HEK293 (cell line): ENCODE data around the gene MDGA2.

Source experiments
- CTCF ChIA-PET: fragments of 350-600 bp; formaldehyde crosslinking; extraction: SDS; loops from one replicate; lab custom pipeline; 2021; ENCODE audit warnings: antibody characterized with exemption; lab: Yijun Ruan, JAX
- POLR2A ChIA-PET: fragments of 300-600 bp; formaldehyde crosslinking; extraction: SDS; loops from one replicate; lab custom pipeline; 2020; ENCODE audit warnings: antibody characterized with exemption, inconsistent platforms; lab: Yijun Ruan, JAX
- H3K27ac ChIP-seq: fragments of 200-500 bp; sonication (Bioruptor generic); 2 replicates; pipeline ENCODE4 v1.5.1; 2014; ENCODE audit warnings: low read depth, low read length, control low read depth, inconsistent platforms; ENCODE audit errors: extremely low read depth
- H3K36me3 ChIP-seq, 2 experiments: fragments of 200-500 bp in 1 of 2; sonication (Bioruptor generic) in 1 of 2; 1 replicate in 1 of 2; 2 replicates in 1 of 2; pipeline ENCODE4 v1.5.1; 2014 to 2017; ENCODE audit warnings: inconsistent platforms in 2 of 2, low read length in 2 of 2; ENCODE audit not compliant: control insufficient read depth in 2 of 2, insufficient read depth in 1 of 2
- H3K4me1 ChIP-seq: fragments of 200-500 bp; sonication (Bioruptor generic); 2 replicates; pipeline ENCODE4 v1.5.1; 2014; ENCODE audit warnings: mild to moderate bottlenecking, low read length, inconsistent platforms; ENCODE audit not compliant: control insufficient read depth, insufficient read depth
- H3K4me3 ChIP-seq: 2 replicates; pipeline ENCODE4 v1.5.1; 2011; ENCODE audit warnings: low read depth, mild to moderate bottlenecking, control low read depth, low read length, moderate library complexity
- H3K9me3 ChIP-seq: fragments of 200-500 bp; sonication (Bioruptor generic); 2 replicates; pipeline ENCODE4 v1.5.1; 2014; ENCODE audit warnings: low read depth, low read length, inconsistent platforms; ENCODE audit not compliant: control insufficient read depth, insufficient read depth
- EGR2 ChIP-seq: fragments of 450-650 bp; formaldehyde crosslinking; IDR thresholded peaks from 2 replicates; pipeline ENCODE4 v1.5.1; 2016; ENCODE audit warnings: low read depth, missing biosample characterization, missing genetic modification characterization
- KLF7 ChIP-seq: fragments of 450-650 bp; formaldehyde crosslinking; IDR thresholded peaks from 2 replicates; pipeline ENCODE4 v1.5.1; 2016; ENCODE audit warnings: missing biosample characterization, missing genetic modification characterization, borderline replicate concordance
- OVOL3 ChIP-seq: fragments of 450-650 bp; formaldehyde crosslinking; IDR thresholded peaks from 2 replicates; pipeline ENCODE4 v1.5.1; 2016; ENCODE audit warnings: missing biosample characterization, missing genetic modification characterization
- REST ChIP-seq: fragments of 450-650 bp; formaldehyde crosslinking; IDR thresholded peaks from 2 replicates; pipeline ENCODE4 v1.5.1; 2016; ENCODE audit warnings: missing biosample characterization, missing genetic modification characterization
- TRIM28 ChIP-seq: IDR thresholded peaks from 2 replicates; pipeline ENCODE4 v1.6.1; 2011; ENCODE audit warnings: low read length, control low read depth, borderline replicate concordance
- TSHZ1 ChIP-seq: fragments of 450-650 bp; formaldehyde crosslinking; IDR thresholded peaks from 2 replicates; pipeline ENCODE4 v1.5.1; 2016; ENCODE audit warnings: missing biosample characterization, missing genetic modification characterization, borderline replicate concordance
- ZBTB10 ChIP-seq: fragments of 450-650 bp; formaldehyde crosslinking; IDR thresholded peaks from 2 replicates; pipeline ENCODE4 v1.5.1; 2016; ENCODE audit warnings: missing biosample characterization, missing genetic modification characterization
- ZBTB21 ChIP-seq: fragments of 450-650 bp; formaldehyde crosslinking; IDR thresholded peaks from 2 replicates; pipeline ENCODE4 v1.5.1; 2017; ENCODE audit warnings: missing biosample characterization, missing genetic modification characterization
- ZBTB8A ChIP-seq: fragments of 450-650 bp; formaldehyde crosslinking; IDR thresholded peaks from 2 replicates; pipeline ENCODE4 v1.5.1; 2016; ENCODE audit warnings: missing biosample characterization, missing genetic modification characterization
- ZNF169 ChIP-seq: fragments of 450-650 bp; formaldehyde crosslinking; IDR thresholded peaks from 2 replicates; pipeline ENCODE4 v1.5.1; 2016; ENCODE audit warnings: missing biosample characterization, missing genetic modification characterization
- ZNF280C ChIP-seq: fragments of 450-650 bp; formaldehyde crosslinking; IDR thresholded peaks from 2 replicates; pipeline ENCODE4 v1.5.1; 2016; ENCODE audit warnings: missing biosample characterization, missing genetic modification characterization
- ZNF530 ChIP-seq: fragments of 450-650 bp; formaldehyde crosslinking; IDR thresholded peaks from 2 replicates; pipeline ENCODE4 v1.5.1; 2016; ENCODE audit warnings: low read depth, missing biosample characterization, missing genetic modification characterization
- ZNF645 ChIP-seq: fragments of 450-650 bp; formaldehyde crosslinking; IDR thresholded peaks from 2 replicates; pipeline ENCODE4; 2016; ENCODE audit warnings: missing biosample characterization, missing genetic modification characterization
- ZNF677 ChIP-seq: fragments of 450-650 bp; IDR thresholded peaks from 2 replicates; pipeline ENCODE4 v1.5.0; 2018; ENCODE audit warnings: missing biosample characterization, mild to moderate bottlenecking, missing genetic modification characterization, moderate library complexity
- ZNF785 ChIP-seq: fragments of 450-650 bp; formaldehyde crosslinking; IDR thresholded peaks from 2 replicates; pipeline ENCODE4 v1.5.1; 2016; ENCODE audit warnings: missing biosample characterization, missing genetic modification characterization
- ZNF792 ChIP-seq: fragments of 450-650 bp; formaldehyde crosslinking; IDR thresholded peaks from 2 replicates; pipeline ENCODE4 v1.5.1; 2016; ENCODE audit warnings: missing biosample characterization, missing genetic modification characterization
- ZSCAN5A ChIP-seq: fragments of 450-650 bp; formaldehyde crosslinking; IDR thresholded peaks from 2 replicates; pipeline ENCODE4 v1.5.1; 2016; ENCODE audit warnings: missing biosample characterization, missing genetic modification characterization

The MDGA2 gene

GRCh38 chr14:47261350-47261749, 414.1 kb downstream of the MDGA2 start:
- CTCF ChIA-PET: interaction anchor here (0.8 to 1.3 kb wide), 2 partner anchors 17 kb away, joined by 3 to 4 read pairs; no protein-coding TSS in a partner anchor
- Histone ChIP-seq H3K4me3 (no peak overlapping the region), H3K36me3 (no peaks in the 10 kb centered on the region), H3K9me3 (no peaks in the 10 kb centered on the region), H3K4me1 (no peaks in the 10 kb centered on the region), H3K27ac (no peak overlapping the region)
- TF ChIP-seq ZNF530 (tag by site-specific recombination) (no peak), ZNF169 (tag by site-specific recombination) (no peak), EGR2 (tag by site-specific recombination) (no peak), ZSCAN5A (no peak)
- POLR2A ChIA-PET: no interaction called here

GRCh38 chr14:47259796-47260195, 415.6 kb downstream of the MDGA2 start:
- Histone ChIP-seq H3K27ac (no peak overlapping the region), H3K4me1 (no peaks in the 10 kb centered on the region), H3K4me3 (no peak overlapping the region), H3K9me3 (no peaks in the 10 kb centered on the region), H3K36me3 (no peaks in the 10 kb centered on the region)
- ChIA-PET POLR2A (no interaction called here), CTCF (interaction anchor here (0.6 to 0.7 kb wide), 2 partner anchors 40 to 770 kb away, joined by 3 to 5 read pairs; no protein-coding TSS in a partner anchor)
- TF ChIP-seq ZNF645 (tag by site-specific recombination): no peak

GRCh38 chr14:47257013-47257412, 418.4 kb downstream of the MDGA2 start:
- ChIA-PET CTCF (no interaction called here), POLR2A (no interaction called here)
- TF ChIP-seq ZNF792 (tag by site-specific recombination): no peak
- no peak for TF ChIP-seq ZBTB8A (tag by site-specific recombination)
- no peak for TF ChIP-seq OVOL3 (tag by site-specific recombination)
- no peak for TF ChIP-seq TRIM28
- TF ChIP-seq TSHZ1 (tag by site-specific recombination): no peak
- TF ChIP-seq ZNF785 (tag by site-specific recombination): no peak
- TF ChIP-seq ZBTB10 (tag by site-specific recombination): no peak
- no peak for TF ChIP-seq ZBTB21 (tag by site-specific recombination)
- no peak for TF ChIP-seq ZNF677
- TF ChIP-seq KLF7 (tag by site-specific recombination): no peak
- no peak for TF ChIP-seq REST (tag by site-specific recombination)
- no peak for TF ChIP-seq ZNF280C

More at GRCh38 chr14:47257013-47257412, 418.4 kb downstream of the MDGA2 start:
- no peaks in the 10 kb centered on the region for H3K4me1 ChIP-seq
- H3K9me3 ChIP-seq: no peaks in the 10 kb centered on the region
- H3K36me3 ChIP-seq: no peaks in the 10 kb centered on the region
- no peak overlapping the region for H3K4me3 ChIP-seq
- H3K27ac ChIP-seq: no peak overlapping the region
